OCI-LY3 (cell line): ENCODE results near the gene PTPRJ.

Experiments
- CTCF ChIP-seq: fragments of 200-600, 300-600 bp; sonication (generic); IDR thresholded peaks from 2 replicates; pipeline ENCODE4 v1.5.1; 2014; ENCODE audit warnings: antibody characterized with exemption, low read length, low read depth
- EZH2phosphoT487 ChIP-seq: fragments of 200-600 bp; shearing (Covaris generic); IDR thresholded peaks from 2 replicates; pipeline ENCODE4 v1.6.1; 2018; ENCODE audit warnings: antibody characterized with exemption, mixed run types, low read depth

- TF ChIP-seq CTCF (no peak), EZH2phosphoT487 (no peak)
Observed at GRCh38 chr11:48138222-48138621, 157.9 kb downstream of the PTPRJ start.
